Pons (tissue), 1 donor: ENCODE results near the gene CCDC57.
"Not testable (repeated sequence)": the region's sequence is repeated elsewhere in the genome, so short reads cannot be mapped to it uniquely, and the experiment has no call there.

Experiments
- DNase-seq: peaks from one replicate; pipeline ENCODE4 v3.0.0-alpha.2; 2016; ENCODE audit warnings: low spot score

Gene CCDC57

DNA sequence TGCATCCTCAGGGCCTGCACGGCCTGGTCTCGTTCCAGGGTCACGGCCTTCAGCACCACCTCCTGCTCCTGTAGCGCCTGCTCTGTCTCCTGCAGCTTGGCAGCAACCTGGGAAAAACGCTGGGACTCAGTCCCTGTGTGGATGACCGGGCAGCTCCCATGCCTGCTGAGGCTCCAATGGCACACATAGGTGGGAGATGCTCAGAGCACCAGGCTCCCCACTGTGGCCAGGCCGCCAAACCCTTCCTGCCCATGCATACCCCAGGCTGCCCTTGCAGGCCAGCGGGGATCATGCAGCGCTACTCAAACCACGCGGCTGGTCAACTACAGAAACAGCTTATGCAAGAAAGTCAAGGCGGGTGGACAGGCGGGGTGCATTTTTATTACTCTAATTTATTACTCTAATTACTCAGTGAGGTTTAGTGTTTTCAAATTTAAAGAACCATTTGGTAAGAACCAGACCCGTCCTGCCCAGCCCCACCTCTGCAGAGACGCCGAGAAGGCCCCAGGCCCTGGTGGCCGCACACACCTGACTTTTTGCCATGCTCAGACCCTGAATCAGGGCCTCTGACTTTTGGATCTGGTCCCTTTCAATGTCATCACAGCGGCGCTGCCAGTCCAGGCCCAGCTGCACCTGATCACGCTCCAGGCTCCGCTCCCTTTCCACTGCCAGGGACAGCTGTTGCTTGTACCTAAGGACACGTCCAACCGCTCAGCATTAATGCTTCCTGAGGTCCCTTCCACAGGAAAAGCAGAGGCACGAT, 34.0 kb downstream of the CCDC57 start:
- DNase-seq: no peak

DNA sequence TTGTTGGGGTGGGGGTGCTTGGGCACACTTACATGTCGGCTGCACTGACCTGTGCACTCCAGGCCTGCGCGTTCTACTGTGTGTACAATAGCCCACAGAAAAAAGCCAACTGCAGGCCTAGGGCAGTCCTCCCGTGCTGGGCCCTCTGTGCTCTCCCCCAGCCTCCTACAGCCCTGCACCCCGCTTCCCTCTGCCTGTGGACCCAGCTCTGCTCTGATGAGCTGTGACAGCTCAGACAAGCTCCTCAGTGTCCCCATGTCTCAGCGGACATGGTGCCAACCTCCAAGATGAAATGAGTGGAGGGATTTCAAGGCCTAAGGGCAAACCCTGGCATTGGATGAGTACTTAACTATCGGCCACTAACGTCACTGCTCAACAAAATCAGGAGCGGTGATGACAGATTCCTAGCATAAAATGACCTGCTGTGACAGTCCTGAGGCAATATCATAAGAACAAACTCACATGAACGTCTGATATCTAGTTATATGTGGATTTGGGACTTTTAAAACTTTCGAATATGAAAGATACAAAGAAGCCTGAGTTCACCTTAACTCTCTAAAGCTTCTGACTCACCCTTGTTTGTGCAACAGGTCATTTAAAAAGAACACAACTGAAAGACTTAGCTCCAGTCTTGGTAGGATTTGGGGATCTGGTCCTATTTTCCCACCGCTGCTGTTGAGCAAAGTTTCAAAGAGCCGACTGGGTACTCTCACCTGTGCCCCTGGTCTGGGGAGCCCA, 34.7 kb downstream of the CCDC57 start:
- no peak for DNase-seq

DNA sequence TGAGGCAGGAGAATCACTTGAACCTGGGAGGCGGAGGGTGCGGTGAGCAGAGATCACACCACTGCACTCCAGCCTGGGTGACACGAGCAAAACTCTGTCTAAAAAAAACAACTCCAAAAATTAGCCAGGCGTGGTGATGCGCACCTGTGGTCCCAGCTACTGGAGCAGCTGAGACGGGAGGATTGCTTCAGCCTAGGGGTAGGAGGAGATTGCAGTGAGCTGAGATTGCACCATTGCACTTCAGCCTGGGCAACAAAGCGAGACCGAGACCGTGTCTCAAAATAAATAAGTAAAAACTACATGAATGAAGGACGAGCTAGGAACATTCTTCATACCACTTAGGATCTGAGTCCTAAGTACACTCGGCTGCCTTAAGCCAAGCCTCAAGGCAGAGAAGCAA, 35.4 kb downstream of the CCDC57 start:
- no peak for DNase-seq

DNA sequence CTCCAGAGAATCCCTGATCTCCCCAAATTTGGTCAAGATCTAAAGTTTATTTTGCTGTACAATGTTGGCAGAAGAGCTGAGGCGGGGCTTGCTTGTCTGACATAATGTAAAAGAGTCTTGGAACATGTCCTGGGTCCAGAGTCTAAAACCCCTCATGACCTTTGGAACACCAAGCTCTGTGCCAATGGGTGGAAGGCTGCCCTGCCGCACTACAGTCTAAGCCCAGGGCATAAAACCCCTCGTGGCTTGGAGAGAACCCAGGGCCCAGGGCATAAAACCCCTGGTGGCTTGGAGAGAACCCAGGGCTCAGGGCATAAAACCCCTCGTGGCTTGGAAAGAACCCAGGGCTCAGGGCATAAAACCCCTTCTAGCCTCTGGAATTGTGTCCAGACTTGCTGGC, 36.7 kb downstream of the CCDC57 start:
- DNase-seq: no peak

DNA sequence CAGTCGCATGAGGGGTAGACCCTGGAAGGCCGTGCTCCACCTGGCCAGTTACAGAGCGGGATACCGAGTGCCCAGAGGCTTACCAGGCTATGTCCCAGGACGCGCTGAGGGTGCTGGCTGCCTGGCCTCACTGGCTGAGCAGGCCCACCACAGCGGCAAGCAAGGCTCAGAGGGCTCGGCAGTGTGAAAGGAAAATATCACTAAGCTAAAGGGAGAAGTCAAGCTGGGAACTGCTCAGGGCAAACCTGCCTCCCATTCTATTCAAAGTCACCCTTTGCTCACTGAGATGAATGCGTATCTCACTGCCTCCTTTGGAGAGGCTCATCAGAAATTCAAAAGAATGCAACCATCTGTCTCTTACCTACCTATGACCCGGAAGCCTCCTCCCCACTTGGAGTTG, 37.4 kb downstream of the CCDC57 start:
- DNase-seq: no peak

DNA sequence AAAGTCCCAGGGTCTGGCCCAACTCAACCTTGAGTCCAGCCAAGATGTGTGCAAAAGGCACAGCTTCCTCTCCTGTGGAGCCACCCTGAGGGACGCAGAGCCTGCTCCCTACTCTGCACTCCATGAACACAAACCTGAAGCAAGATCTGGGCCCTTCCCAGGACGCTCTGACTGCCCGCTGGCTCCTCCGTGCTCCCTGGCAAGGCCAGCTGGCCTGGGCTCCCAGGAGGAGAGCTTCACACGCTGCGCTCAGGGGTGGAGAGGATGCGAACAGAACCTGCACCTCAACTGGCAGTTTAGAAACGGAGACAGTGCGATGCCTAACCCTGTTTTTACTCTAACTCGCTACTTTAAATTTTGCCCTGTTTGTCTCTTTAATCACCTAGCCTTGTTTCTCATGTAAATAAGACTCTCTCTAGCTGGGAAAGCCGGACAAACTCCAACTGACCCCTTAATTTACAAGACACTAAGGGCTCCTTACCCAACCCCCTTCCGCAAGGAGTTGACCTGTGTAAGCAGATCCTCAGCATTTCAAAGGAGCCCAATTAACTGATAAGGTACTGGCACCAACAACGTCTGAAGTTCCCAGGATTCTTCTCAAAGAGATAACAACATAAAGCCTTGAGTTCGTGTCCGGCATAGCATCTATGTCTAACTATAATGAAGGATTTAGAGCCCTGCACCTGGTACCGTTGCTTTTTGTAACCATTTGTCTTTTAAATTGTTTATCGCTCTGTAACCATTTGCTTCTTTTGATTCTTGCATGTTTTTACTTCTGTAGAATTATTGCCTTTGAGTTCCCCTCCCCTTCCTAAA, 38.4 kb downstream of the CCDC57 start:
- DNase-seq: not testable (repeated sequence)

DNA sequence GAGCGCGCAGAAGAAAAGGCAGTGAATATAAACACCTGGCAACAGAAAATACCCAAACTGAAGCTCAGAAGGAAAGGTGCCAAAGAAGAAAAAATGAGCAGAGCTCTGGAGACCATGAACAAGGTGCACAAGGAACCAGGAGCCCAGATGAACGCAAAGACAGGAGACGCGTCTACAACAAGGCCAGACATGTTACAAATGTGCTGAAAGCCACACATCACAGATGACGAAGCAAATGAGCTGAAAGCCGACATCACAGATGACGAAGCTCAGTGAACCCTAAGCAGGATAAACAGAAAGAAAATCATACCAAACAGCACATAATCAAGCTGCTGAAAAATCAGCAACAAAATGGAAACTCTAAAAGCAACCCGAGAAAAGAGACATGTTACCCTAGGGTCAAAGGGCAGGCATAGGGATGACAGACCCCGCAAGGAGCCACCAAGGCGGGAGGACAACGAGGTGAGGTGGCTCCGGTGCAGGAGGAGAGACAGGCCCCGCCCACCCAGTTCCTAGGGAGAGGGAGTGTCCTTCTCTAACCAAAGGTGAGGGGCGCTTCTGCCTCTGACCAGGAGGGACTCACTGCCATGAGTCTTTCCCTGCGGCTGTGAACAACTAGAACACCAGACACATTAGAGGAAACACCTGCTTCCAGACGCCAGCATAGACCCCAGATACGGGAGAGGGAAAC, 39.1 kb downstream of the CCDC57 start:
- no peak for DNase-seq

DNA sequence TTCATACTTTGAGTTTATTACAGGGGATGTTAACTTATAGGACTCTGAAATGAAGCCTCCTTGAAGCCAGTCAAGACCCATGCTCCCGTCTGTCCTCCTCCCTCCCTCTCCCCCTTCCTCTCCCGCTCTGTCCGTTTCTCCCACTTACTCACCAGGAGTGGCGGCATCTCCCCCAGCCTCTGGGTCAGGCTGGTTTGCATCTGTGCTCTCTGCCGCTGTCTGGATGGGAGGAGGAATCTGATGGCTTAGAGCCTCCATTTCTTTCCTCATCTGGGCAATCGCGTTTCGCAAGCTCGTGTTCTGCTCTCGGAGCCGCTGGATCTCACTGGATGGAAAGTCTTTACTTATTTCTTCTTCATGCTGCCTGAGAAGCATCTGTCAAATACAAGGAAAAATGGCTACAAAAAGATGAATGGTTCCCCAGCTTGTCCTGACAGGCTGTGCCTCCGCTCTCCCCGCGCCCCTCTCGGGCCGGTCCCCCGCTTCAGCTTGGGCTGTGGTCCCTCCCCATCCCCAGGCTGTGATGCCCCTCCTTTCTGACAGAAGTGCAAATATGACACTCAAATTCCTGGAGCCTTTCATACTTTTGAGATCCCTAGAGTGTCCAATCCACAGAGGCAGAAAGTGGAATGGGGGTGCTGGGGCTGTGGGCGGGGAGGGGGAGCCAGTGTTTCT, 40.0 kb downstream of the CCDC57 start:
- no peak for DNase-seq

DNA sequence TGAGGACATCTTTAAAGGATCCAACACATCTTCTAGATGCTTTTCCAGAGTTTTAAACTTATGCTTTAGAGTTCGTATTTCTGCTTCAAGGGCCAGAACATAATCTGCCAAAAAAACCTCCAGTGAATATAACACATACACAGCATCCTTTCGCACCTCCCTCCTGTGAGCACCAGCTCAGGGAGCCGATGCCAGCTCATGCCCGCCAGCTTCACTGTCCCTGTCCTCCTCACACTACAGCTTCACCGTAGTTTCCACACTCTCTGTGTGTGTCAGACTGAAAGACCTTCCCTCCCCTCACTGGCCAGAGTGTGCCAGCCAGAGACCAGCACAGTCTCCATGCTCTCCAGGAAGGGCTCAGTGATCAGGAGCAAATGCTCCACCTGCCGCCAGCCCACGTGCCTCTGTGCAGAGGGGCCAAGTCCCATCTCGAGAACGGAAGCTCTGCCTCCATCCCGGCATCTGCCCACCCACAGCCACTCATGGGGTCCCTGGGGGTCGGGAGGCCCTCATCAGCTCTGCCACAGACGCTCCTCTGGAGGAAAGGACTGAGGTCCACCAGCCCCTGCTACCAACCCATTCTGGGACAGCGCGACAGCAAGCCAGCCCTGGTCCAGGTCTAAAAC, 40.8 kb downstream of the CCDC57 start:
- no peak for DNase-seq

DNA sequence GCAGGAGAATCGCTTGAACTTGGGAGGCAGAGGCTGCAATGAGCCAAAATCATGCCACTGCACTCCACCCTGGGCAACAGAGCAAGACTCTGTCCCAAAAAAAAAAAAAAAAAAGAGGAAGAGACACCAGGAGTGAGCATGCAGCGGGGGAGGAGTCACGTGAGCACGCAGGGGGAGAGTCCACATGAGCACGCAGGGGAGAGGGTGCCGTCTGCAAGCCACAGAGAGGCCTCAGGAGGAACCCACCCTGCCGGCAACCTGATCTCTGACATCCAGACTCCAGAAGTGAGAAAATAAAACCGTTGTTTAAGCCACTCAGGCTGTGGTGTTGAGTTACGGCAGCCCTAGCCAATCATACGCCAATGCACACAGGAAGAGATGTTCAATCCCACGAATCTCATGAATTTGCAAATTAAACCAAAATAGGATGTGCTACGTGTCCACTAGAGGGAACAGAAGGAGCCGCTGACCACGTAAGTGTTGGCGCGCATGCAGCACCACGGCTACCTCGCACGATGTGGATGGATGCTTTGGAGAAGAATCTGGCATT, 42.2 kb downstream of the CCDC57 start:
- peak; percentile 38 for DNase-seq

DNA sequence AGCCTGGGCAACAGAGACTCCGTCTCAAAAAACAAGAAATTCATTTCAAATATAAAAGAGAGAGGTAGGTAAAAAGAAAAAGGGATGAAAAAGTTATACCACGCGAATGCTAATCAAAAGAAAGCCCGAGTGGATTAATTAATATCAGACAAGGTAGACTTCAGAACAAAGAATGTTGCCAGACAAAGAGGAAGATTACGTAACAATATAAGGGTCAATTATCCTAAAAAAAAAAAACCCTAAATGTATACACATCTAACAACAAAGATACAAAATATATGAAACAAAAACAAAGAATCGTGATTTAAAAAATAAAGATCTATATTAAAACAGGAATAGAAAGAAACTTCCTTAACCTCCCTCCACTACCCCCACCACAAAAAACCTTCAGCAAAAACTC, 44.1 kb downstream of the CCDC57 start:
- no peak for DNase-seq

DNA sequence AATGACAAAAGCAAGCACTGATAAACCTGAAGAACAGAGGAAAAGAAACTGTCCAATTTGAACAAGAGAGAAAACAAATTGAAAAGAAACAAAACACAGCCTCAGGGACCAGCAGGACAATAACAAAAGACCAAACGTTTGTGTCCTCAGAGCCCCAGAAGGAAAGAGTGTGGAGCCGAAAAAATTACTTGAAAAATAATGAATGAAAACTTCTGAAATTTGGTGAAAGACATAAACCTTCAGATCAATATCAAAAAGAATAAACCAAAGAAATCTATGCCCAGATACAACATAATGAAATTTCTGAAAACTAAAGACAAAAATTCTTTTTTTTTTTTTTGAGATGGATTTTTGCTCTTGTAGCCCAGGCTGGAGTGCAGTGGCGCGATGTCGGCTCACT, 45.6 kb downstream of the CCDC57 start:
- no peak for DNase-seq

DNA sequence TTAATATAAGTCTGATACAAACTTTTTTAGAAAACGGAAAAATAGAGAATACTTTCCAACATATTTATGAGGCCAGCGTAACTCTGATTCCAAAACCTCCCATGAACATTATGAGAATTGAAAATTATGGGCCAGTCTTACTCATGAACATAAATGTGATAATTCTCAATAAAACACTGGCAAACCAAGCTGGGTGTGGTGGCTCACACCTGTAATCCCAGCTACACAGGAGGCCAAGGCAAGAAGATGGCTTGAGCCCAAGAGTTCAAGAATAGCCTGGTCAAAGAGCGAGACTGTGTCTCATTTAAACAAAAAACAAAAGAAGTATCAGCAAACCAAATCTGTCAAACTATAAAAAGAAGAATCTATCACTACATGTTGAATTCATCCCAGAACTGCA, 47.8 kb downstream of the CCDC57 start:
- DNase-seq: no peak

DNA sequence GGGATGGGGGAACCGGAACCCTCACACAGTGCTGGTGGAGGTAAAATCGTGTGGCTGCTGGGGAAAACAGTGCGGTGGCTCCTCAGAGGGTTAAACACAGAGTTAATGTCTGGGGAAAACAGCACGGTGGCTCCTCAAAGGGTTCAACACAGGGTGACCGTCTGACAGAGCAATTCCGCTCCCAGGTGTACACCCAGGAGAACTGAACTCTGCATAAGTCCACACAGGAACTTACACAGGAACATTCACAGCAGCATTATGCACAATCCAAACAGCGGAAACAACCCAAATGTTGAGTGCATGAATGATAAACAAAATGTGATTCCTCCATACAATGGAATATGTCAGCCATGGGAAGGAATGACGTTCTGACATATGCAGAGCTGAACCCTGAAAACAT, 51.4 kb downstream of the CCDC57 start:
- DNase-seq: no peak

DNA sequence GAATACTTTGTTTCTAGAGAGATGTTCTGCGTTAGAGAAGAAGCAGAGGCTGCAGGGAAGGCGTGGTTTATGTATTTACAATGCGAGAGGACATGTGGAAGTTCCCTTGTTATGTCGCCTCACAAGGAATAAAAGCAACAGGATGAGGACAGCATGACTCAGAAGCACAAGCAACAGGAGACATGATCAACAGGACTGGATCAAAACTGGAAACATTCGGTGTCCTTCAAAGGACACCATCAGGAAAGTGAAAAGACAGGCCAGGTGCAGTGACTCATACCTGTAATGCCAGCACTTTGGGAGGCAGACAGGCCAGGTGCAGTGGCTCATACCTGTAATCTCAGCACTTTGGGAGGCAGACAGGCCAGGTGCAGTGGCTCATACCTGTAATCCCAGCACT, 52.6 kb downstream of the CCDC57 start:
- DNase-seq: no peak

DNA sequence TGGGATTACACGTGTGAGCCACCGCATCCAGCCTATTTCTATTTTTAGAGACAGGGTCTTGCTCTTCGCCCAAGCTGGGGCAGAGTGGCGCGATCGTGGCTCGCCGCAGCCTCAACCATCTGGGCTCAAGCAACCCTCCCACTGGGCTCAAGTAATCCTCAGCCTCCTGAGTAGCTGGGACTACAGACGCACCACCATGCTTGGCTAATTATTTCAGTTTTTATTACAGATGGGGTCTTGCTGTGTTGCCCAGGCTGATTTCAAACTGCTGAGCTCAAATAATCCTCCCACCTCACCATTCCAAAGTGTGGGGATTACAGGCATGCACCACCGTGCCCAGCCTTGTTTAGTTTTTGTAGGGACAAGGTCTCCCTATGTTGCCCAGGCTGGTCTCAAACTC, 53.8 kb downstream of the CCDC57 start:
- DNase-seq: no peak

DNA sequence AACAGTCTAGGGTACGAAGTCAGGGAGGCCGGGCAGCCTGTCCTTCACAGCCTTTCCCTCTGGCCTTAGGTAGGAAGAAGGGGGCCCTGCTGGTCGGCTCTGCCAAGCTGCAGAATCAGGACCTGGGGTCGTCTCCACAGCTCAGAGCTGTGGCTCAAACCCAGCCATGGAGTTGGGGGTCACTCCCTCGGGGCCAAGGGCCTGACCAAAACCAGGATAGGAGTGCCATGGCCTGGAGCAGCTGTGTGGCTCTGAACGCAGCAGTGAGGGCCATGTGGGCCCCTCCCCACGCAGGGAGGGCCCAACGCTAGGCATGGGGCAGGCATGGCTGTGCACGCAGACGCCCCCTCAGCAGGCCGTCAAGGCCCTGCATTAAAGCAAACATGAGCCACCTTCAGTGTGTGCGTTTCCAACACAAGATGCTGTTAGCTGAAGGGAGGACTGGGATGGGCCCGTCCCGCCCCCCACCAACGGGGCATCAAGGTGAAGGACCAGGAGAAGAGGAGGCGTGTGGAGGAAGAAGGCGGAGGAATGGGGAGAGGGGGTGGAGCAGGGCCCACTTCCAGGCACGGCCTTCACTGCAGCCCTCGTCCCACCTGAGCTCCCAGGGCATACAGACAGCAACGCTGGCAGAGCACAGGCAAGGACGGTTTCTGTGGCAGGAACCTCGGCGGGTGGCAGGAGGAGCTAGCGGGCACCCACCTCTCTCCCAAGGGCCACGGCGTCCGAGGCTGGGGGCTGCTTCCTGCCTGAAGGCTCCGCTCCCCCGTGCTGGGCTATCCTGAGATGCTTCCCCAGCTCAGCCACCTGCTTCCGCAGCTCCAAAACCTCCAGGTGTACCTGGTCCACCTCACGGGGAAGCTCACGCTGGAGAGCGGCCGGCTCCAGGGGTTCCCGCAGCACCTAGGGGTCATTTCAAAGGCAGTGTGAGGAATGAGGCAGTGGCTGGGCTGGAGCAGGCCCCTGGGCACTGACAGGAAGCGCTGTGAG, 55.3 kb downstream of the CCDC57 start:
- DNase-seq: no peak

DNA sequence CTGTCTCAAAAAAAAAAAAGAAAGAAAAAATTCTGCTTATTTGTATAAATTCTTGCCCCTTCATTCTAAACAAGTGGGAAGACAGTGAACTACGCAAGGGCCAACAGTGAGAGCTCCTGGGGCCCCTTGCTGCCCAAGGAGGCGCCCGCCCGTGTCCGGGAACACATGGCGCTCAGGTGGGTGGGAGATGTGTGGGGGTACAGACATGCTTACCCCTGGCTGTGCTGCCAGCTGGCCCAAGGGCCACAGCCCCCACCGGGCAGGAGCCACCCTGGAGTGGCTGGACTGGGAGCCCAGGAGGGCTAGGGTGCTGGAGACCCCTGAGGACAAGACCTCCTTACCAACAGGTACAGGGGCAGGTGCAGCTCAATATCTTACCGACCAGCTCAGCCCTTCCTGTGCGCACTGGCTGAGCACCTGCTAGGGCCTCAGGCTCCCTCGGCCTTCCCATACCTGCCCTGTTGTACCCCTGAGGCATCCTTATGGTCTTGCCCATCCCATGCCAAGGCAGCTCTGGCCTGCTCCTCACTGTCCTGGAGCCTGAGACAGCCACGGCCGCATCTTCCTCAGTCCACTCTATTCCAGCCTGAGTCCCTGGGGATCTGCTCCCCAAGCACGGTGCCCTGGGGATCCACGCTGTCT, 56.2 kb downstream of the CCDC57 start:
- no peak for DNase-seq

DNA sequence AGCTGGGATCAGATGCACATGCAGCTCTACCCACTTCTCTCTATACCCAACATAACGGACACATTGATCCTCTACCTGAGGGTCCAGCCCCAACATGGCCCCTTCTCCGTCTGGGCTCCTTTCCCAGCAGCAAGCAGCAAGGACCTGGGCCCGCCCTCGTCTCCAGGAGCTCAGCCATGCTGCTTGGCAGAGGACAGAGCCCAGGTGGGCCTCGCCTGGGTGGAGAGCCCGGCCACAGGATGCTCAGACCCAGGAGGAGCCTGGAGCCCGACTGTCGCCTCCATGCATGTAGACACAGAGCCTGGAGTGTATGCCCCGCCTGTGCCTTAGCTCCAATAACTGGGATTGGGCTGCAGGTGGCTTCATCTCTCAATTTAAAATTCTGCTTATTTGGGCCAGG, 57.0 kb downstream of the CCDC57 start:
- DNase-seq: no peak
